ENCODE results near the gene UHRF2. TPM values are rescaled to one million over a fixed set of nuclear protein-coding genes. Genes with fewer than 3 reads are reported as not detected.

UHRF2 gene
- total RNA-seq, 1 experiment from 2014 or later: 40.6 TPM

DNA sequence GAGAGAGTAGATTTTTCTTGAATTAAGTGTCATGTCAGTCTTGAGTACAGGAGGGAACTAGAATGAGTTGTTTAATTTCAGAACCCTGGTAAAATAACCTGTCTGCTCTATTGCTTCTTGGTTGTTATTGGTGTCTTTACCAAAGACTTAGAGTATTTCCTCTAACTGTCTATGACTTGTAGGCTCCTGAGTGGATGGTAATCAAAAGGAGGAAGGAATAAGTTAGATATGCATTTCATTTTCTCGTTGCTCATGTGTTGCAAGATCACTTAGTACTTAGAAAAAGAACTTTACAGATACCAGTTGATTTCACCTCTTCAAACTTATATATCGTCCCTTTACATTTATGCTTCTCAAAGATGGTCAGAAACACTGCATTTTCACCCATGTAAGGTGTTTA, 31.1 kb downstream of the UHRF2 start:
- H3K4me1 ChIP-seq (ENCODE audit: control insufficient read depth in 1 of 2, insufficient read depth in 2 of 2, low read length in 2 of 2): no peaks in the 10 kb centered on the region
- no peak overlapping the region for H3K4me3 ChIP-seq (replicated peaks in 1 of 2; ENCODE audit: low read depth in 1 of 2, low read length in 2 of 2)
- no peak overlapping the region for H2AFZ ChIP-seq (ENCODE audit: low read depth, low read length, poor library complexity, severe bottlenecking)
- BruUV-seq (replicated peaks): no TSS peak
- intact Hi-C loops (cut with micrococcal nuclease): no loop called here
- no peak for TF ChIP-seq SP1 (IDR thresholded peaks at IDR 0.05; ENCODE audit: low read depth)
- TF ChIP-seq, protein P1, sequence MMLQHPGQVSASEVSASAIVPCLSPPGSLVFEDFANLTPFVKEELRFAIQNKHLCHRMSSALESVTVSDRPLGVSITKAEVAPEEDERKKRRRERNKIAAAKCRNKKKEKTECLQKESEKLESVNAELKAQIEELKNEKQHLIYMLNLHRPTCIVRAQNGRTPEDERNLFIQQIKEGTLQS (IDR thresholded peaks at IDR 0.05): no peak
- TF ChIP-seq, protein P2, sequence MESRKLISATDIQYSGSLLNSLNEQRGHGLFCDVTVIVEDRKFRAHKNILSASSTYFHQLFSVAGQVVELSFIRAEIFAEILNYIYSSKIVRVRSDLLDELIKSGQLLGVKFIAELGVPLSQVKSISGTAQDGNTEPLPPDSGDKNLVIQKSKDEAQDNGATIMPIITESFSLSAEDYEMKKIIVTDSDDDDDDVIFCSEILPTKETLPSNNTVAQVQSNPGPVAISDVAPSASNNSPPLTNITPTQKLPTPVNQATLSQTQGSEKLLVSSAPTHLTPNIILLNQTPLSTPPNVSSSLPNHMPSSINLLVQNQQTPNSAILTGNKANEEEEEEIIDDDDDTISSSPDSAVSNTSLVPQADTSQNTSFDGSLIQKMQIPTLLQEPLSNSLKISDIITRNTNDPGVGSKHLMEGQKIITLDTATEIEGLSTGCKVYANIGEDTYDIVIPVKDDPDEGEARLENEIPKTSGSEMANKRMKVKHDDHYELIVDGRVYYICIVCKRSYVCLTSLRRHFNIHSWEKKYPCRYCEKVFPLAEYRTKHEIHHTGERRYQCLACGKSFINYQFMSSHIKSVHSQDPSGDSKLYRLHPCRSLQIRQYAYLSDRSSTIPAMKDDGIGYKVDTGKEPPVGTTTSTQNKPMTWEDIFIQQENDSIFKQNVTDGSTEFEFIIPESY (IDR thresholded peaks at IDR 0.05; ENCODE audit: extremely low read depth, insufficient replicate concordance, low read length): no peak
- TF ChIP-seq SIN3A (IDR thresholded peaks at IDR 0.05; ENCODE audit: low read depth): no peak
- ChIA-PET CTCF (no interaction called here), RAD21 (ENCODE audit: low non-redundant PET in 1 of 2, low total read pairs in 2 of 2, uncharacterized antibody in 2 of 2, unreplicated experiment in 2 of 2) (no interaction called here), POLR2A (no interaction called here)
- ATAC-seq: no peak
- H3K9me3 ChIP-seq (ENCODE audit: control insufficient read depth in 1 of 2, insufficient read depth in 1 of 2, low read depth in 1 of 2, low read length in 2 of 2): no peaks in the 10 kb centered on the region
- no peak overlapping the region for H3K9ac ChIP-seq (ENCODE audit: low read length)
- peaks cover 14% of the 10 kb centered on the region; the same call in 1 of the 2 replicates for H4K20me1 ChIP-seq (ENCODE audit: insufficient read depth)
- H3K27ac ChIP-seq (ENCODE audit: low read depth, low read length): no peak overlapping the region
- H3K27me3 ChIP-seq (ENCODE audit: insufficient read depth, low read length): no peaks in the 10 kb centered on the region
- H3K4me2 ChIP-seq (ENCODE audit: low read length): no peak overlapping the region
- DNase-seq (ENCODE audit: low read depth, low spot score): no peak
- peaks cover 91% of the 10 kb centered on the region for H3K79me2 ChIP-seq (ENCODE audit: insufficient read depth, low read length)
- H3K36me3 ChIP-seq (ENCODE audit: control insufficient read depth in 1 of 2, insufficient read depth in 2 of 2, low read length in 2 of 2): no peaks in the 10 kb centered on the region
- no peaks in the 10 kb centered on the region for H3K9me2 ChIP-seq (ENCODE audit: insufficient read depth)

DNA sequence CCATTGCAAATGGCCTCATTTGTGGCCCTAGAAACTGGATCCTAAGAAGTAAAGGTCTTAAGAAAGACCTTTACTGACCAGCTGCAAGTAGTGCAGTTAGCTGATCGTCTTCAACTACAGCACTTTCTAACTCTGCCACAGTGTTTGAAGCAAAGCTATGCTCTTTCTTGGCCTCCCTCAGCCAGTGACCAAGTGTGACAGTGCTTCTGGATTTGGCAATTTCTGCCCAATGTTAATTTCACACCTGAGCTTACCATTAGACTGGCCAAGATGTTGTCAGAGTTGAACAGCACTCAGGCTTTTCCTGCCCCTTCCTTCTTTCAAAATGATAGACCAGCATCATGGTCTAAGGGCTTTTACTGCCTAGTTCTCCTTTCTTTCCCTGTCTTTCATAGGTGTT, 36.1 kb downstream of the UHRF2 start:
- H3K4me1 ChIP-seq (ENCODE audit: control insufficient read depth in 1 of 2, insufficient read depth in 2 of 2, low read length in 2 of 2): no peaks in the 10 kb centered on the region
- no peaks in the 10 kb centered on the region for H3K27me3 ChIP-seq (ENCODE audit: insufficient read depth, low read length)
- H3K79me2 ChIP-seq (ENCODE audit: insufficient read depth, low read length): peaks cover 91% of the 10 kb centered on the region
- H4K20me1 ChIP-seq (ENCODE audit: insufficient read depth): no peaks in the 10 kb centered on the region
- H3K36me3 ChIP-seq (ENCODE audit: control insufficient read depth in 1 of 2, insufficient read depth in 2 of 2, low read length in 2 of 2): no peaks in the 10 kb centered on the region
- ChIA-PET POLR2A (no interaction called here), RAD21 (ENCODE audit: low non-redundant PET in 1 of 2, low total read pairs in 2 of 2, uncharacterized antibody in 2 of 2, unreplicated experiment in 2 of 2) (no interaction called here), CTCF (no interaction called here)
- no peak overlapping the region for H2AFZ ChIP-seq (ENCODE audit: low read depth, low read length, poor library complexity, severe bottlenecking)
- H3K9me3 ChIP-seq (ENCODE audit: control insufficient read depth in 1 of 2, insufficient read depth in 1 of 2, low read depth in 1 of 2, low read length in 2 of 2): no peaks in the 10 kb centered on the region
- intact Hi-C loops (cut with micrococcal nuclease): no loop called here
- H3K27ac ChIP-seq (ENCODE audit: low read depth, low read length): no peak overlapping the region
- no peak overlapping the region for H3K4me2 ChIP-seq (ENCODE audit: low read length)
- no peaks in the 10 kb centered on the region for H3K9me2 ChIP-seq (ENCODE audit: insufficient read depth)
- no peak overlapping the region for H3K9ac ChIP-seq (ENCODE audit: low read length)
- ATAC-seq (no peak), DNase-seq (ENCODE audit: low read depth, low spot score) (no peak)
- no TSS peak for BruUV-seq (replicated peaks)
- no peak overlapping the region for H3K4me3 ChIP-seq (replicated peaks in 1 of 2; ENCODE audit: low read depth in 1 of 2, low read length in 2 of 2)
- TF ChIP-seq, protein P3, sequence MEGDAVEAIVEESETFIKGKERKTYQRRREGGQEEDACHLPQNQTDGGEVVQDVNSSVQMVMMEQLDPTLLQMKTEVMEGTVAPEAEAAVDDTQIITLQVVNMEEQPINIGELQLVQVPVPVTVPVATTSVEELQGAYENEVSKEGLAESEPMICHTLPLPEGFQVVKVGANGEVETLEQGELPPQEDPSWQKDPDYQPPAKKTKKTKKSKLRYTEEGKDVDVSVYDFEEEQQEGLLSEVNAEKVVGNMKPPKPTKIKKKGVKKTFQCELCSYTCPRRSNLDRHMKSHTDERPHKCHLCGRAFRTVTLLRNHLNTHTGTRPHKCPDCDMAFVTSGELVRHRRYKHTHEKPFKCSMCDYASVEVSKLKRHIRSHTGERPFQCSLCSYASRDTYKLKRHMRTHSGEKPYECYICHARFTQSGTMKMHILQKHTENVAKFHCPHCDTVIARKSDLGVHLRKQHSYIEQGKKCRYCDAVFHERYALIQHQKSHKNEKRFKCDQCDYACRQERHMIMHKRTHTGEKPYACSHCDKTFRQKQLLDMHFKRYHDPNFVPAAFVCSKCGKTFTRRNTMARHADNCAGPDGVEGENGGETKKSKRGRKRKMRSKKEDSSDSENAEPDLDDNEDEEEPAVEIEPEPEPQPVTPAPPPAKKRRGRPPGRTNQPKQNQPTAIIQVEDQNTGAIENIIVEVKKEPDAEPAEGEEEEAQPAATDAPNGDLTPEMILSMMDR (IDR thresholded peaks at IDR 0.05 in 2 of 3, conservative IDR thresholded peaks at IDR 0.05 in 1 of 3; ENCODE audit: borderline replicate concordance in 1 of 3, insufficient read depth in 1 of 3, low read depth in 2 of 3, low read length in 2 of 3): no peak
- TF ChIP-seq SRF (IDR thresholded peaks at IDR 0.05; ENCODE audit: low read depth) (no peak), FOSL1 (IDR thresholded peaks at IDR 0.05; ENCODE audit: low read depth) (no peak), EZH2 (IDR thresholded peaks at IDR 0.05) (no peak), SIN3A (IDR thresholded peaks at IDR 0.05; ENCODE audit: low read depth) (no peak), CBX3 (IDR thresholded peaks at IDR 0.05; ENCODE audit: low read depth) (no peak), EGR1 (IDR thresholded peaks at IDR 0.05; ENCODE audit: low read depth) (no peak), CEBPB (IDR thresholded peaks at IDR 0.05; ENCODE audit: low read depth) (no peak), YY1 (IDR thresholded peaks at IDR 0.05; ENCODE audit: extremely low read depth, insufficient replicate concordance, low read depth, low read length) (no peak), RAD21 (IDR thresholded peaks at IDR 0.05; ENCODE audit: low read depth) (no peak), ZFX (IDR thresholded peaks at IDR 0.05) (no peak)
- TF ChIP-seq, protein P4, sequence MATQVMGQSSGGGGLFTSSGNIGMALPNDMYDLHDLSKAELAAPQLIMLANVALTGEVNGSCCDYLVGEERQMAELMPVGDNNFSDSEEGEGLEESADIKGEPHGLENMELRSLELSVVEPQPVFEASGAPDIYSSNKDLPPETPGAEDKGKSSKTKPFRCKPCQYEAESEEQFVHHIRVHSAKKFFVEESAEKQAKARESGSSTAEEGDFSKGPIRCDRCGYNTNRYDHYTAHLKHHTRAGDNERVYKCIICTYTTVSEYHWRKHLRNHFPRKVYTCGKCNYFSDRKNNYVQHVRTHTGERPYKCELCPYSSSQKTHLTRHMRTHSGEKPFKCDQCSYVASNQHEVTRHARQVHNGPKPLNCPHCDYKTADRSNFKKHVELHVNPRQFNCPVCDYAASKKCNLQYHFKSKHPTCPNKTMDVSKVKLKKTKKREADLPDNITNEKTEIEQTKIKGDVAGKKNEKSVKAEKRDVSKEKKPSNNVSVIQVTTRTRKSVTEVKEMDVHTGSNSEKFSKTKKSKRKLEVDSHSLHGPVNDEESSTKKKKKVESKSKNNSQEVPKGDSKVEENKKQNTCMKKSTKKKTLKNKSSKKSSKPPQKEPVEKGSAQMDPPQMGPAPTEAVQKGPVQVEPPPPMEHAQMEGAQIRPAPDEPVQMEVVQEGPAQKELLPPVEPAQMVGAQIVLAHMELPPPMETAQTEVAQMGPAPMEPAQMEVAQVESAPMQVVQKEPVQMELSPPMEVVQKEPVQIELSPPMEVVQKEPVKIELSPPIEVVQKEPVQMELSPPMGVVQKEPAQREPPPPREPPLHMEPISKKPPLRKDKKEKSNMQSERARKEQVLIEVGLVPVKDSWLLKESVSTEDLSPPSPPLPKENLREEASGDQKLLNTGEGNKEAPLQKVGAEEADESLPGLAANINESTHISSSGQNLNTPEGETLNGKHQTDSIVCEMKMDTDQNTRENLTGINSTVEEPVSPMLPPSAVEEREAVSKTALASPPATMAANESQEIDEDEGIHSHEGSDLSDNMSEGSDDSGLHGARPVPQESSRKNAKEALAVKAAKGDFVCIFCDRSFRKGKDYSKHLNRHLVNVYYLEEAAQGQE (IDR thresholded peaks at IDR 0.05; ENCODE audit: low read depth): no peak
